Measurements from ENCODE around the gene RSPH10B. TPM values are rescaled to one million over a fixed set of nuclear protein-coding genes. Genes with fewer than 3 reads are reported as not detected.
"Not testable (repeated sequence)": the region's sequence is repeated elsewhere in the genome, so short reads cannot be mapped to it uniquely, and the experiment has no call there.

RSPH10B gene
- total RNA-seq, 1 donor from 2014 or later, result 0.11 TPM

GRCh38 chr7:6008668-6009611 is 38.5 kb upstream of the RSPH10B start, which contains the start of the genes AIMP2 and PMS2:
TSS of gene AIMP2 (plus strand) at chr7:6009272. CDS start at chr7:6009364, 92 bp downstream.
TSS of gene PMS2 (minus strand) at chr7:6009049. CDS start at chr7:6009019, 30 bp downstream.
- Histone ChIP-seq H3K4me2 (peak within 1 kb of the TSS; percentile 82), H3K27ac (peak within 1 kb of the TSS; percentile 89), H2AFZ (replicated peaks) (peak within 1 kb of the TSS; percentile 46), H3K4me1 (peaks cover 5% of the 10 kb centered on the region), H3K36me3 (no peaks in the 10 kb centered on the region), H4K20me1 (ENCODE audit: low read depth) (no peaks in the 10 kb centered on the region), H3K27me3 (no peaks in the 10 kb centered on the region), H3K9ac (peak within 1 kb of the TSS; percentile 80), H3K9me3 (ENCODE audit: low read depth) (no peaks in the 10 kb centered on the region), H3K4me3 (peak within 1 kb of the TSS; percentile 65), H3F3A (ENCODE audit: low read depth) (peaks cover 16% of the 10 kb centered on the region), H3K79me2 (ENCODE audit: low read depth) (peaks cover 73% of the 10 kb centered on the region)
- peak; percentile 99 for DNase-seq (ENCODE audit: low spot score)
- no peak for TF ChIP-seq EZH2phosphoT487 (IDR thresholded peaks at IDR 0.05)
- peak; percentile 20 for TF ChIP-seq CTCF (IDR thresholded peaks at IDR 0.05)
- Mint-ChIP-seq H3K4me3 (peak within 1 kb of the TSS; percentile 92), H3K36me3 (peaks cover 6% of the 10 kb centered on the region), H3K27ac (peak within 1 kb of the TSS; percentile 91), H3K9me3 (no peaks in the 10 kb centered on the region), H3K27me3 (ENCODE audit: insufficient read depth, low read depth) (peaks cover 2% of the 10 kb centered on the region), H3K4me1 (peaks cover 15% of the 10 kb centered on the region)

- H4K20me1 ChIP-seq (ENCODE audit: low read depth); H3K36me3 ChIP-seq; H3K27me3 Mint-ChIP-seq (ENCODE audit: insufficient read depth, low read depth); H3K36me3 Mint-ChIP-seq; H2AFZ ChIP-seq (replicated peaks); H3K4me1 ChIP-seq; H3K27me3 ChIP-seq; DNase-seq (ENCODE audit: low spot score); H3K27ac Mint-ChIP-seq; H3K9me3 Mint-ChIP-seq; H3K9me3 ChIP-seq (ENCODE audit: low read depth): not testable (repeated sequence)
- peak overlapping the region; percentile 76 for H3K27ac ChIP-seq
- peak overlapping the region; percentile 82 for H3K4me2 ChIP-seq
- H3K79me2 ChIP-seq (ENCODE audit: low read depth), result peaks cover 64% of the 10 kb centered on the region
- H3F3A ChIP-seq (ENCODE audit: low read depth), result peaks cover 16% of the 10 kb centered on the region
- H3K4me3 ChIP-seq, result peak overlapping the region; percentile 65
- Mint-ChIP-seq H3K4me1 (peaks cover 15% of the 10 kb centered on the region), H3K4me3 (peak overlapping the region; percentile 92)
- peak overlapping the region; percentile 76 for H3K9ac ChIP-seq
These were observed 37.5 kb upstream of the RSPH10B start for GRCh38 chr7:6007835-6008590.

- H3K9ac ChIP-seq, result no peak overlapping the region
- H3K79me2 ChIP-seq (ENCODE audit: low read depth), result peaks cover 58% of the 10 kb centered on the region
- H3K4me3 ChIP-seq, result no peak overlapping the region
- no peaks in the 10 kb centered on the region for H4K20me1 ChIP-seq (ENCODE audit: low read depth)
- Mint-ChIP-seq H3K36me3 (peaks cover 2% of the 10 kb centered on the region), H3K4me1 (peaks cover 15% of the 10 kb centered on the region), H3K4me3 (peak overlapping the region; percentile 92), H3K9me3 (no peaks in the 10 kb centered on the region), H3K27me3 (ENCODE audit: insufficient read depth, low read depth) (no peaks in the 10 kb centered on the region), H3K27ac (no peak overlapping the region)
- DNase-seq (ENCODE audit: low spot score), result no peak
- H2AFZ ChIP-seq (replicated peaks), result no peak overlapping the region
- H3K27ac ChIP-seq, result no peak overlapping the region
- TF ChIP-seq EZH2 (IDR thresholded peaks at IDR 0.05), result no peak
- TF ChIP-seq EZH2phosphoT487 (IDR thresholded peaks at IDR 0.05), result no peak
- no peak for TF ChIP-seq CTCF (IDR thresholded peaks at IDR 0.05)
- H3K4me1 ChIP-seq, result peaks cover 5% of the 10 kb centered on the region
- H3K27me3 ChIP-seq, result no peaks in the 10 kb centered on the region
- H3K4me2 ChIP-seq, result peak overlapping the region; percentile 82
- H3F3A ChIP-seq (ENCODE audit: low read depth), result peaks cover 16% of the 10 kb centered on the region
- H3K9me3 ChIP-seq (ENCODE audit: low read depth), result no peaks in the 10 kb centered on the region
- H3K36me3 ChIP-seq, result peaks cover 1% of the 10 kb centered on the region
These were observed 36.9 kb upstream of the RSPH10B start for GRCh38 chr7:6007386-6007785.

Data from neural progenitor cell (in vitro differentiated cells).